ENCODE data around the gene NUDCD3.

GRCh38 chr7:44441079-44441478 is 49.4 kb downstream of the NUDCD3 start:
- TF ChIP-seq POLR2AphosphoS5 (IDR thresholded peaks at IDR 0.05) (no peak), CTCF (IDR thresholded peaks at IDR 0.05 in 8 of 11, conservative IDR thresholded peaks at IDR 0.05 in 3 of 11) (no peak)
